ENCODE measurements around the gene ENAH. TPM values are rescaled to one million over a fixed set of nuclear protein-coding genes. Genes with fewer than 3 reads are reported as not detected.

ENAH gene
- total and polyA plus RNA-seq, 2 experiments from 2014 or later, result 109 to 184 TPM

DNA sequence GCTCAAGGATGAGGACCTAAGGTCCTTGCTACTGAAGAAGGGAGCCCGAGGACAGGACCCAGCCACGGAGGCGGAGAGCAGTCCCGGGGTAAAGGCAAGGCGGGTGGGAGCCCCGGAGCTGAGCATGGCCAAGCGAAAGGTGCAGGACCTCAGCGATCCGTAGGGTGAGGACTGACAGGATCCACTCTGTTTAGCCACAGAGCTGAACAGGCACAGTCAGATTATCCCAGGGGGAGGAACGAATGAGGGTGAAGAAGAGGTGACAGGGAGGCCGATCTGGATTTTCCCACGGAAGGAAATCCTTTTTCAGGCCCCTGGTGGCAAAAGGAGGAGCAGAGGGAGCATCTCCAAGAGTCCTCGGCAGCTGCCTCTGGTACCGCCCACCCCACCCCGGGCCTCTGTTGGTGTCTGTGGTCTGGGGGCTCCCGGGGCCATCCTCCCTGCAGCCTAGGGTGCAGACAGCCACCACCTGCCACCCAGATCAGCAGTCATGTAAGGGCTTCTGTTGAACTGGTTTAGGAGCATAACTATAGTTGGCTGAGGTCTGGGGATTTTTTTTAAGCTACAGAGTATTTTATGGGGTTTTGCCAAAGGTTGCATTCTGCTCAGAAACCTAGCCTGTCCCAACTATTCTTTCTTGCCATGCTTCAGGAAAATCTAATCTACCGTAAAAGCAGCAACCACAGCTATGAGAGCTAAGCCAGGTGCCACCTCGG is 192.7 kb downstream of the ENAH start (continued):
- TF ChIP-seq, protein P1, sequence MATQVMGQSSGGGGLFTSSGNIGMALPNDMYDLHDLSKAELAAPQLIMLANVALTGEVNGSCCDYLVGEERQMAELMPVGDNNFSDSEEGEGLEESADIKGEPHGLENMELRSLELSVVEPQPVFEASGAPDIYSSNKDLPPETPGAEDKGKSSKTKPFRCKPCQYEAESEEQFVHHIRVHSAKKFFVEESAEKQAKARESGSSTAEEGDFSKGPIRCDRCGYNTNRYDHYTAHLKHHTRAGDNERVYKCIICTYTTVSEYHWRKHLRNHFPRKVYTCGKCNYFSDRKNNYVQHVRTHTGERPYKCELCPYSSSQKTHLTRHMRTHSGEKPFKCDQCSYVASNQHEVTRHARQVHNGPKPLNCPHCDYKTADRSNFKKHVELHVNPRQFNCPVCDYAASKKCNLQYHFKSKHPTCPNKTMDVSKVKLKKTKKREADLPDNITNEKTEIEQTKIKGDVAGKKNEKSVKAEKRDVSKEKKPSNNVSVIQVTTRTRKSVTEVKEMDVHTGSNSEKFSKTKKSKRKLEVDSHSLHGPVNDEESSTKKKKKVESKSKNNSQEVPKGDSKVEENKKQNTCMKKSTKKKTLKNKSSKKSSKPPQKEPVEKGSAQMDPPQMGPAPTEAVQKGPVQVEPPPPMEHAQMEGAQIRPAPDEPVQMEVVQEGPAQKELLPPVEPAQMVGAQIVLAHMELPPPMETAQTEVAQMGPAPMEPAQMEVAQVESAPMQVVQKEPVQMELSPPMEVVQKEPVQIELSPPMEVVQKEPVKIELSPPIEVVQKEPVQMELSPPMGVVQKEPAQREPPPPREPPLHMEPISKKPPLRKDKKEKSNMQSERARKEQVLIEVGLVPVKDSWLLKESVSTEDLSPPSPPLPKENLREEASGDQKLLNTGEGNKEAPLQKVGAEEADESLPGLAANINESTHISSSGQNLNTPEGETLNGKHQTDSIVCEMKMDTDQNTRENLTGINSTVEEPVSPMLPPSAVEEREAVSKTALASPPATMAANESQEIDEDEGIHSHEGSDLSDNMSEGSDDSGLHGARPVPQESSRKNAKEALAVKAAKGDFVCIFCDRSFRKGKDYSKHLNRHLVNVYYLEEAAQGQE (IDR thresholded peaks at IDR 0.05; ENCODE audit: unreplicated experiment), result no peak
- TF ChIP-seq EZH2phosphoT487 (IDR thresholded peaks at IDR 0.05; ENCODE audit: unreplicated experiment), result no peak
- TF ChIP-seq CREB1 (CRISPR knock-in tag; IDR thresholded peaks at IDR 0.05; ENCODE audit: low read depth), result no peak
- TF ChIP-seq POLR2AphosphoS5 (IDR thresholded peaks at IDR 0.05; ENCODE audit: low read depth), result no peak
- no peak for TF ChIP-seq NANOG (IDR thresholded peaks at IDR 0.05; ENCODE audit: borderline replicate concordance)
- no peak for TF ChIP-seq ZNF331 (CRISPR knock-in tag; IDR thresholded peaks at IDR 0.05; ENCODE audit: low read depth)
- TF ChIP-seq ZNF114 (CRISPR knock-in tag; IDR thresholded peaks at IDR 0.05), result no peak
- no peak for TF ChIP-seq EZH2 (IDR thresholded peaks at IDR 0.05; ENCODE audit: low read depth, unreplicated experiment)

DNA sequence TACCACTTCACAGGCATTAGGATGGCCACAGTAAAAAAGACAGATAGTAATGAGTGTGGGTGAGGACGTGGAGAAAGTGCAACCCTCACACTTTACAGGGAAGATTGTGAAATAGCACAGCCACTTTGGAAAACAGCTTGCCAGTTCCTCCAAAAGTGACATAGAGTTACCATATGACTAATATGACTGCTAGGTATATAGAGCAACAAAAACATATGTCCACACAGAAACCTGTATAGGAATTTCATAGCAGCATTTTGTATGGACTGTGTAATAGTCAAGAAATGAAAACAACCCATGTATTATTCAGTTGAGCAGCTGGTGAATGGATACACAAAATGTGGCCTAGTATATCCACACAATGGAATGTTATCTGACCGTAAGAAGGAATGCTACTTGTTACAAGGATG is 194.7 kb downstream of the ENAH start:
- H3K4me2 ChIP-seq, result no peak overlapping the region
- peaks cover 17% of the 10 kb centered on the region for H3K4me1 ChIP-seq (ENCODE audit: insufficient read depth)
- H3K27ac ChIP-seq (ENCODE audit: low read depth), result no peak overlapping the region
- Mint-ChIP-seq H3K36me3 (ENCODE audit: low read depth) (no peaks in the 10 kb centered on the region), H3K27me3 (ENCODE audit: insufficient read depth, low read depth, poor library complexity) (peaks cover 13% of the 10 kb centered on the region), H3K4me3 (no peak overlapping the region), H3K27ac (no peak overlapping the region), H3K9me3 (peaks cover 7% of the 10 kb centered on the region), H3K4me1 (peaks cover 29% of the 10 kb centered on the region)
- ATAC-seq (no peak), DNase-seq (ENCODE audit: low spot score) (no peak)
- H2AFZ ChIP-seq, result no peak overlapping the region
- no peaks in the 10 kb centered on the region for H4K20me1 ChIP-seq (replicated peaks; ENCODE audit: insufficient read depth)
- H3K9me2 ChIP-seq (ENCODE audit: insufficient read depth), result 0 out of 2 replicates have a peak, but pooled peaks cover 4% of the 10 kb centered on the region
- no peaks in the 10 kb centered on the region for H3K79me2 ChIP-seq (replicated peaks; ENCODE audit: insufficient read depth)
- no peak overlapping the region for H3K4me3 ChIP-seq
- no peaks in the 10 kb centered on the region for H3K36me3 ChIP-seq (ENCODE audit: insufficient read depth)
- no peaks in the 10 kb centered on the region for H3F3A ChIP-seq (replicated peaks; ENCODE audit: low read depth)
- no peak for TF ChIP-seq CREB1 (CRISPR knock-in tag; IDR thresholded peaks at IDR 0.05; ENCODE audit: low read depth)
- H3K27me3 ChIP-seq (ENCODE audit: insufficient read depth), result no peaks in the 10 kb centered on the region

DNA sequence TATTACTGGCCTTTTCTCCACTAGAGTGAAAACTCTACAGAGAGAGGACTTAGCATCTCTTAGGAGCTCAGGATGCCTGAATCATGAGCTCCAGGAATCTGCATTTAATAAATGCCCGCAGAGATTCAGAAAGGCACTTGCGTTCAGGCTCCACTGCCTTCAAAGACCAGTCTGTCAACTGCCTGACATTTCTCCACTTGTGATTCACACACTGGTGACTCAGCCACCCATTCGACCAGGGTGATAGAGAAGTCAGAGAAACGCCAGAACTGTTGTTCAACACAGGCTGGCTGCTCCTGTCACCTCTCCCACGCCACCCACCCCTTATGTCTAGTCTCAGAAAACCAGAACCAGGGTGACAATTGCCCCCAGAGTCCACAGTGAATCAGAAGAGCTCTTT is 198.2 kb downstream of the ENAH start:
- Histone ChIP-seq H3K4me1 (ENCODE audit: insufficient read depth) (no peaks in the 10 kb centered on the region), H3K79me2 (replicated peaks; ENCODE audit: insufficient read depth) (no peaks in the 10 kb centered on the region), H3K27ac (ENCODE audit: low read depth) (no peak overlapping the region), H4K20me1 (replicated peaks; ENCODE audit: insufficient read depth) (no peaks in the 10 kb centered on the region), H3K4me3 (no peak overlapping the region), H3K9me2 (ENCODE audit: insufficient read depth) (0 out of 2 replicates have a peak, but pooled peaks cover 4% of the 10 kb centered on the region), H3K36me3 (ENCODE audit: insufficient read depth) (no peaks in the 10 kb centered on the region), H3K4me2 (no peak overlapping the region), H3K27me3 (ENCODE audit: insufficient read depth) (no peaks in the 10 kb centered on the region), H2AFZ (no peak overlapping the region), H3F3A (replicated peaks; ENCODE audit: low read depth) (no peaks in the 10 kb centered on the region)
- H3K36me3 Mint-ChIP-seq (ENCODE audit: low read depth), result no peaks in the 10 kb centered on the region
- peaks cover 8% of the 10 kb centered on the region for H3K27me3 Mint-ChIP-seq (ENCODE audit: insufficient read depth, low read depth, poor library complexity)
- TF ChIP-seq JUNB (IDR thresholded peaks at IDR 0.05; ENCODE audit: unreplicated experiment) (no peak), NANOG (IDR thresholded peaks at IDR 0.05; ENCODE audit: borderline replicate concordance) (no peak), EZH2phosphoT487 (IDR thresholded peaks at IDR 0.05; ENCODE audit: unreplicated experiment) (no peak)
- no peak overlapping the region for H3K27ac Mint-ChIP-seq
- no peak overlapping the region; the same call in 2 of the 3 replicates for H3K4me3 Mint-ChIP-seq
- H3K9me3 Mint-ChIP-seq, result peaks cover 7% of the 10 kb centered on the region
- no peak for ATAC-seq
- no peak for DNase-seq (ENCODE audit: low spot score)
- peaks cover 1% of the 10 kb centered on the region; the same call in 2 of the 3 replicates for H3K4me1 Mint-ChIP-seq
